Activated CD8-positive, alpha-beta memory T cell treated with anti-CD3 and anti-CD28 coated beads for 24 hours (primary cell): ENCODE data around the gene REEP6.
A peak's percentile ranks its signal among the peaks of the same experiment; 100 is the strongest.
"Not testable (repeated sequence)": the region's sequence is repeated elsewhere in the genome, so short reads cannot be mapped to it uniquely, and the experiment has no call there.

Source experiments
- DNase-seq: peaks from one replicate; pipeline ENCODE4 v3.0.0-alpha.2; 2020

The REEP6 gene

DNA sequence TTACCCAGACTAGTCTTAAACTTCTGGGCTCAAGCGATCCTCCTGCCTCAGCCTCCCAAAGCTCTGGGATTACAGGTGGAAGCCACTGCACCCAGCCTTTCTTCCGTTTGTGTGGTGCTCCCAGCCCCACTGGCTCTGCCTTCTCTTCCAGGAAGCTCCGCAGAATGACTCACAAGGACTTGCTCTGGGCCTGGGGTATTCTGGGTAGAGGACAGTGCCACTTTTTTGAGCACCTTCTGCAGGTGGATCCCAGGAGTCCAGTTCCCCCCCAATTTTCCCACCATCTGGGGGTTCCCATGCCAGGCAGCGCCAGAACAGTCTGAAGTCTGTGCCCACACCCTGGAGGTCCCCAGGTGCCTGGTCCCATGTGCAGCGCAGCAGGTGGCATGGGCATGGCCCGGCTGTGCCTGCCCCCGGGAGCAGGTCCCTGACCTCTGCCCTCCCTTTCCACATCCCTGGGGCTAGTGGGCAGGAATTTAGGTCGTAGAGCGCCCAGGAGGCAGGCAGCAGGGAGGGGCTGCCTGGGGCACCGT is 1.6 kb downstream of the REEP6 start:
- DNase-seq, result no peak

GRCh38 chr19:1494115-1494815 is 3.3 kb downstream of the REEP6 start:
- DNase-seq, result no peak

GRCh38 chr19:1495051-1495798 is 4.2 kb downstream of the REEP6 start:
- DNase-seq, result no peak

- no peak for DNase-seq
Observed at GRCh38 chr19:1495799-1496713, 5.1 kb downstream of the REEP6 start.

GRCh38 chr19:1496714-1497577 is 6.0 kb downstream of the REEP6 start:
- no peak for DNase-seq

DNA sequence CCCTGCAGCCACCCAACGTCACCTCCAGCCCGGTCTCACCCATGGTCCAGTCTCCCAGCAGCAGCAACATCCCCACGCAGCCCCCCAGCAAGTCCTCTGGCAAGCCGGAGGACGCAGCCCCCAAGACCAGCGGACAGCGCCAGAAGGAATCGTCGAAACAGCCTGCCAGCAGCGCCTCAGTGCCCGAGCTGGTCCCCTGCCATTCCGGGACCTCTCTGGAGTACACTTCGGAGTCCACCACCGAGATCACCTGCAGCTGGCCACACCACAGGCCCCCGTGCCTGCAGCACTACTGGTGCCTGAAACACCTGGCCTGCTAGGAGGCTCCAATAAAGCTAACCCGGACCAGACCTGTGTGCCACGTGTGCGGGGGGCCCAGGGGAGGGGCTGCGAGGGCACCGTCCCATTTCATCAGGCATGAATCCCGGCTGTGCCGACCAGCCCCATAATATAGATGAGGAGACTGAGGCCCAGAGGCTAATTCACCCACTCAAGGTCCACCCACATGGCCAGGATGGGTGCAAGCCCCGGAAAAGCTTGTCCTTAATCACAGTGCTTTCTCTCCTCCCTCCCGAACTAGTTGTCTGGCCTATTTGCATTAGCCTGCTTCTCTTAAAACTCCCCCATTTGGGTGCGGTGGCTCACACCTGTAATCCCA is 6.7 kb downstream of the REEP6 start:
- no peak for DNase-seq

DNA sequence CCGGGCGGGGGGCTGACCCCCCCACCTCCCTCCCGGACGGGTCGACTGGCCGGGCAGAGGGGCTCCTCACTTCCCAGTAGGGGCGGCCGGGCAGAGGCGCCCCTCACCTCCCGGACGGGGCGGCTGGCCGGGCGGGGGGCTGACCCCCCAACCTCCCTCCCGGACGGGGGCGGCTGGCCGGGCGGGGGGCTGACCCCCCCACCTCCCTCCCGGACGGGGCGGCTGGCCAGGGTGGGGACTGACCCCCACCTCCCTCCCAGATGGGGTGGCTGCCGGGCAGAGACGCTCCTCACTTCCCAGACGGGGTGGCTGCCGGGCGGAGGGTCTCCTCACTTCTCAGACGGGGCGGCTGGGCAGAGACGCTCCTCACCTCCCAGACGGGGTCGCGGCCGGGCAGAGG is 8.2 kb downstream of the REEP6 start:
- DNase-seq, result not testable (repeated sequence)

GRCh38 chr19:1501200-1501595 is 10.2 kb downstream of the REEP6 start:
- no peak for DNase-seq

- DNase-seq, result no peak
Observed at GRCh38 chr19:1502433-1503088, 11.6 kb downstream of the REEP6 start.

DNA sequence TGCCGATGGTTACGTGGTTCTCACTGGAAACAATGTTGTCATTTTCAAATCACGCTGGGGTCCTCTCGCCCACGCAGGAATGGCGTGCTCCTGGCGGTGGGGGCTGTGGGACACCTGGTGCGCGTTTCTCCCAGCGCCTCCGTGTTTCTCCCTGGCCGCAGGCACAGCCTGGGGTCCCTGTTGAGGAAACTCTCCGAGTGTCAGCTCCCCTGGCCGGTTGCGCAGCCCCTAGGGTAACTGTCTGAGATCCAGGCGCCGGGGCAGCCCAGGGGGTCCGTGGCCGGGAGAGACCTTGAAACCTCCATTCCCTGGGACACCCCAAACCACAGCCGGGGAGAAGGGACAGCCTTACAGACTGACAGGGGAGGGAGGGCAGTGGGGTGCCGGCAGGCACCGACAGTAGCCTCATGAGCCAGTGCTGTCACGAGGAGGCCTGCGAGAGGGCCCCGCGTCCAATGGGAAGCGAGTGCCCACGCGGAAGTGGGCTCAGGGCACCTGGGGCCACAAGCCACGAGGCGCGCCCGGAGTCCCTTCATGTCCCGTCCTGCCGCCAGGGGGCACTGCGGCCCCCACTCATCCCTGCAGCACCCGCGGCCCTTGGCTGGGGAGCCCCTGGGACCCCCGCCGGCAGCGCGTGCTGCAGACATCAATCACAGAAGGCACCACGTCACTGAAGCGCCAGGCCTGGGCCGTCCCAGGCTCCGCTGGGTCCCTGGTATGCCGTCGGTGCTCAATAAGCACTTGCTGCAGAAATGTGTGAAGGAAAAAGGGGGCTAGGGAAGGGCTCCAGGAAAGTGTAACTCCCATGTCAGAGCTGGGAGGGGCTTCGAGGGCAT is 12.3 kb downstream of the REEP6 start:
- peak; percentile 90 for DNase-seq

- no peak for DNase-seq
Observed at GRCh38 chr19:1503925-1504773, 13.2 kb downstream of the REEP6 start.

DNA sequence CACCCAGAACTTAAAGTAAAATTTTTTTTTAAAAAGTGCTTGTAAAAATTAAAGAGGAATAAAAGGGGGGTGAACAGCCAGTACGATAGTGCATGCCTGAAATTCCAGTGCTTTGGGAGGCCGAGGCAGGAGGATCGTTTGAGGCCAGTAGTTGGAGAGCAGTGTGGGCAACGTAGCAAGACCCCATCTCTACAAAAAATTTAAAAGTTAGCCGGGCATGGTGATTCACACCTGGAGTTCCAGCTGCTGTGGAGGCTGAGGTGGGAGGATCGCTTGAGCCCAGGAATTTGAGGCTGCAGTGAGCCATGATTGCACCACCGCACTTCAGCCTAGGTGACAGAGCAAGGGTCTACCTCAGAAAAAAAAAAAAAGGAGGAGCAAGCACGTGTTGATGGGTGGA is 14.0 kb downstream of the REEP6 start:
- DNase-seq, result no peak

- no peak for DNase-seq
Observed at GRCh38 chr19:1505991-1506881, 15.3 kb downstream of the REEP6 start.

DNA sequence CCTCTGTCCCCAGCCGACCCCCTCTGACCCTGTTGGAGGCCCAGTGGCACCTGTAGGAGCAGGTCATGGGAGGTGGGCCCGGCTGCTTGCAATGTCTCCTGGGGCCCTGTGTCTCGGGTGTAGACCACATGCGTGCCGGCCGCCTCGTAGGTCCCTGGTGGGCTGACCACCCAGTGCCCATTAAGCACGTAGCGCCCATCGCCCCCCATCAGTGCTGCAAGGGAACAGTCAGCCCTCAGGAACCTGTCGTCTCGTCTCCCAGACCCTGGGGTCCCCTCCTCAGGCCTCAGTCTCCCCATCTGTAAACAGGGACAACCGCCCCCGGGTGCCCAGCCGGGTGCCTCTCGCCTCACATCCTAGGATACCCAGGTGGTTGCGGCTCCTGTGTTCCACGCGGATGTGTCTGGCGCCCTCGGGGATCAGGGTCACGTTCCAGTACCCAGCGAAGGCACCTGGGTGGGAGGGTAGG is 16.2 kb downstream of the REEP6 start:
- DNase-seq, result no peak

DNA sequence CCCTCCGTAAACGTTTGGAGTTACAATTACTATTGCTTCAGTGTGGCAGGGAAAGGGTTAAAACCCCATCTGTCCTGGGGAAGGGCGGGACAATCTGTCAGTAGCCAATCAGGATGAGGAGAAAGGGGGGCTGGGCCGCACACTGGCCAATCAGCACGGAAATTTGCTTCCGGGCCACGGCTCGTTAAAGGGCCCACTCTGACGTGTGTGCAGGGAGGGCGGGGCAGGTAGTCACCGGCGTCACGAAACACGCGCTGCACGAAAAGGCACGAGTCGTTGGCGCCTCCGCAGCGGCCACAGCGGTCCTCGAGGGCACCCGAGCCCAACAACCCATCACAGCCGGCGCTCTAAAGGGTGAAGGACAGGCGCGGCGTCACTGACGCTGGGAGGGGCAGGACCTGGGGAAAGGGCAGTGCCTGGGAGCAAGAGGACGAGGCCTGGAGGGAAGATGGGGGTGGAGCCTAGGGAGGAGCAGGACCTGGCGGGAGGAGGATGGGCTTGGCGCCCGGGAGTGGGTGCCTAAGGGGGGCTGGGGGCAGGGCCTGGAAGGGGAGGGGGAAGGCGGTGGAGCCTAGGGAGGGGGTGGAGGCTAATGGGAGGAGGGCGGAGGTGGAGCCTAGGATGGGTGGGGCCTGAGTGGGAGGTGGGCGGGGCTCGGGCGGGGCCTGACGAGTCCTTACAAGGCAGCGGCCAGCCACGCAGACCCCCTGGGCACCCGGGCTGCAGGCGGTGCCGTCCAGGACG is 17.0 kb downstream of the REEP6 start:
- peak; percentile 95 for DNase-seq

- no peak for DNase-seq
Observed at GRCh38 chr19:1508507-1508856, 17.5 kb downstream of the REEP6 start.
